ENCODE results near the gene KCNJ16.

DNA sequence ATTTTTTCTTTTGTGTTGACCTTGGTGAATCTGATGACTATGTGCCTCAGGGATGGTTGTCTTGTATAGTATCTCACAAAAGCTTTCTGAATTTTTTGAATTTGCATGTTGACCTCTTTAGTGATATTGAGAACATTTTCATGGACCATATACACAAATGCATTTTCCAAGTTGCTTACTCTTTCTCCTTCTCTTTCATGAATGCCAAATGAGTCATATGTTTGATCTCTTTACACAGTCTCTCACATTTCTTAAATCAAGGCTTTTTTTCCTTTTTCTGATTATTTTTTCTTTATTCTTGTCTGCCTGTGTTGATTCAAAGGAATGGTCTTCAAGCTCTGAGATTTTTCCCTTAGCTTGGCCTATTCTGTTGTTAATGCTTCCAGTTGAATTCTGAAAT is 46.6 kb upstream of the KCNJ16 start:
- TF ChIP-seq CTCF (IDR thresholded peaks at IDR 0.05 in 4 of 5, conservative IDR thresholded peaks at IDR 0.05 in 1 of 5), result no peak
- TF ChIP-seq POLR2A (IDR thresholded peaks at IDR 0.05), result no peak

Data from gastrocnemius medialis (tissue), 4 donors.